Adrenal gland (tissue), 5 donors: Measurements from ENCODE around the gene ADAMTSL3.

Experiments used
- CTCF ChIP-seq, 6 experiments: fragments of 450-650 bp in 4 of 6; fragments of 200-600 bp in 2 of 6; sonication (generic) in 1 of 6; IDR thresholded peaks; 1 replicate in 5 of 6; 2 replicates in 1 of 6; pipeline versions ENCODE4 v1.5.1 to v1.8.0; 2016 to 2021; ENCODE audit warnings: antibody characterized with exemption in 6 of 6, mild to moderate bottlenecking in 2 of 6, moderate library complexity in 1 of 6
- POLR2A ChIP-seq, 2 donors: fragments of 450-650 bp; IDR thresholded peaks; one replicate each; pipeline ENCODE4 v1.6.1; 2017; ENCODE audit warnings: antibody characterized with exemption in 2 of 2, mild to moderate bottlenecking in 2 of 2, moderate library complexity in 1 of 2
- donor health status: DM: no; HTN: no; CAD: no.

- TF ChIP-seq CTCF (IDR thresholded peaks at IDR 0.05) (no peak), POLR2A (IDR thresholded peaks at IDR 0.05) (no peak)
Observed at GRCh38 chr15:83692746-83693581, 39.0 kb downstream of the ADAMTSL3 start.
